ENCODE results near the gene TMEM94.
A peak's percentile ranks its signal among the peaks of the same experiment; 100 is the strongest.
"Not testable (repeated sequence)": the region's sequence is repeated elsewhere in the genome, so short reads cannot be mapped to it uniquely, and the experiment has no call there.

TMEM94 gene

DNA sequence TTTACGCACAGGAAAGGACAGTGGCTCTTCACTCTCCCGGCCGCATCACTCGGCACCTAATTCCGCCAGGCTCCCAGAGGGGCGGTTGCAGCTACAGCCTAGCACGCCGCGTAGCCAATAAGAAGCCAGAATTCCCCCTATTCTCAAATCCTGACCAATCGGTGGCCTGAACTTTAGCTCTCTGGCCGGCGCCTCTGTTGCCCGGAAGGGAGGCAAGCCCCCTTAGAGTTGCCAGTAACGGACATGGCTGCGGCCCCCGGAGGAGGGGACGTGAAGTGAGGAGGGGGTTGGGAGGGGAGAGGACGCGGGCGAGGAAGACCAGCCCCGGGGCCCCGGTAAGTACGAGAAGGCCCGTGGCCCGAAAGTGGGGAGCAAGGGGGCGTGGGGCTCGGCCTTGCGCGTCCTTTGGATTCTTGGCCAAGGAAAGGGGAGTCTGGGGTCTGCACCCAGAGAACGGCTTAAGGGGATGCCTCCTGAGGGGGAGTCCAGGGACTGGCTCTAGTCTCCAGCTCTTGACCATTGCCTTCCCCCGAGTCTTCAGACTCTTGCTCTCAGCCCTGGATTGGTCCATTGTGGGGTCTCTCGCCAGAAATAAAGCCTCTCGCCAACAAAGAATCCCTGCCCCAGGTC lies at the start of gene TMEM94:
TSS of gene TMEM94 (plus strand) at position 219 of the 630 bp plus-strand sequence. CDS start 15,271 bp downstream, outside the sequence.
- peak; percentile 90 for DNase-seq

DNA sequence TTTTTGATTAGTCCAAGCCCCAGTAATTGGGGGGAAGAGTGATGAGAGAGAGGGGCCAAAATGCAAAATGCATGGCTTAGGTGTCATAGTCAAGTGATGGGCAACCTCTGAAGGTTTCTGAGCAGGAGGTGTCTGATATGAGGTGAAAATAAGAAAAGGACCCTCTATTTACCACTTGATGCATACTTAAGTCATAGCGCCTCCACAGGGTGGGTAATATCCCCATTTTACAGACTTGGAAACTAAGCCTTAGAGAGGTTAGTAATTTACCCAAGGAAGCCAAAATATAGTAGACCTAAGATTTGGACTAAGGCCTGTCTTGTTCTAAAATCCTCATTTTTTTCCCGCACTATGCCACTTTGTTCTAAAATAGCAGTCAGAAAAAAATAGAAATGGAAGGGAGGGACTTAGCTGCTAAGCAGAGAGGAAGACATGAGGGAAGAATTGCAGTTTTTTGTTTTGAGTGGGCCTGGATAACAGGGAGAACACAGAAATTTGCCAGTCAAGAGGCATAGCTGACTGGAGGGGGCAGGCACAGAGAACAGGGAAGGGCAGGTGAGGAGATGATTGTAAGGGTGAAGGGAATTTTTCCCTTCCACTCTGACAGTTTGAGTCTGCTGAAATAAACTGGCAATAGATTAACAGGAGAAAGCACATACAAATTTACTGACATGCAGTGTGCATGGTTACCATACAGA lies 48.6 kb upstream of the TMEM94 start:
- no peak for DNase-seq

DNA sequence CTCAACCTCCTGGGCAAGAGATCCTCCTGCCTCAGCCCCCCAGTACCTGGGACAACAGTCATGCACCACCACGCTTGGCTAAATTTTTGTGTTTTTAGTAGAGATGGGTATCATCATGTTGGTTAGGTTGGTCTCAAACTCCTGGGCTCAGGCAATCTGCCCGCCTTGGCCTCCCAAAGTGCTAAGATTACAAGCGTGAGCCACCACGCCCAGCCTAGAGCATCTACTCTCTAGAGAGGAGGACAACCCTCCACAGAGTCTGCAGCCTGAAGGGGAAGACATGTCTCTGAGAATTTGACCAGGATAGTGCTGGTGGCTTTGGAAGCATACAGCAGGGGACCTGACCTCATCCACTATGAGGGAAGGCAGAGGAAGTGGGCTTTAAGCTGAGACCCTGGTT lies 46.3 kb upstream of the TMEM94 start:
- no peak for DNase-seq

DNA sequence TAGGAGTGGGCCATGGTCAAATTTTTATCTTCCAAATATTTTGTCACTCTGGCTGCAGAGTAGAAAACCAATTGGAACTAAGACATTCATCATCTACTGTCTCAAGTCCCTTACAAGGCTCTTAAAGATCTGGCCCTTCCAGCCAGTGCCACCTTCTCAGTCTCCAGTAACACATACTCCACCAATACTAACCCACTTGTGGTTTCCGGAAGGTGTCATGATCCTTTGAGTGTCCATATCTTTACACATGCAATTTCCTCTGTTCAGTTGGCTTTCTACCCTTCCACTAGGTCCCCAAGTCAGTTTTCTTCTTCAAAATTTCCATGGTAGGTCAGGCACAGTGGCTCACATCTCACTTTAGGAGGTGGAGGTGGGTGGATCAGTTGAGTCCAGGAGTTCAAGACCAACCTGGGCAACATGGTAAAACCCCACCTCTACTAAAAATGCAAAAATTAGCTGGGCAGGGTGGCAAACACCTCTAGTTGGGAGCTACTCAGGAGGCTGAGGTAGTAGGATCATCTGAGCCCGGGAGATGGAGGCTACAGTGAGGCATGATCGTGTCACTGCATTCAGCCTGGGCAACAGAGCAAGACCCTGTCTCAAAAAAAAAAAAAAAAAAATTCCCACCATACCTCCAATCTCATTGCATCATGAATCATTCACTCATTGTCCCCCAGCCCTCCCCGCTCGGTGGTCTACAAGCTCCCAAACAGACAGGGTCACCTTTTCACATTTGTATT lies 44.9 kb upstream of the TMEM94 start:
- no peak for DNase-seq

DNA sequence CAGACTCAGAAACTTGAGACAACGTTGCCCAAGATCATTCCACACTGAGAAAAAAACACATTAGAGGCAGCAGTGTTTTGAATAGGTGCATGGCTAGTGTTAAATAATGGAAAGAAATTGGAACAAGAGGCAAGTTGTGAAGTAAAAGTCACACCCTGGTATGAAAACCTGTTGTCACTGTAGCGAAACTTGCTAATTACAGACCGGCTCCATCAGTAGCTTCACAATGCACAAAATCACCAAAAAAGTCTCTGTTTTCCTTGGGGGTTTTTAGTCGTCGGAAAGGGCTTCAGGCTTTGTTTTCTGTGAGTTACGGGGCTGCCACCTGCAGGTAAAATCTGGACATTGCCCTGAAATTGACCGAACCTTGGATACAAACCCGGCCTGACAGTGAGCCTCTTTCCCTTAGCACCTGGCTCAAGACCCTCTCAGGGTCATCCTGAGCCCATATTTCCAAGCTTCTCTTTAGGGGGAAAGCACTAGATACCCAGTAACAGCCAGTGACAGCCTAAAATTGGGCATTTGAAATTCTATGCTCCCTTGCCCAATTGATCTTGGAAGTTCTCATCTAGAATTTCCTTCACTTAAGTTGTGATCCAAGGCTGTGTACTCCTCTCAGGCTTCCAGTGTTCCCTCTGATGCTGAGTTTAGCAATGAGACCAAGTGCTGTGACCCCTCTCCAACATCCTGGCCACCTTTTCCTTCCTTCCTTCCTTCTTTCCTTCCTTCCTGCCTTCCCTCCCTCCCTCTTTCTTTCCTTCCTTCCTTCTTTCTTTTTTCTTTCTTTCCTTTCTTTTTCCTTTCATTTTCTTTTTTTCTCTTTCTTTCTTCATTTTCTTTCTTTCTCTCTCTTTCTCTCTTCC lies 43.7 kb upstream of the TMEM94 start:
- DNase-seq: peak; percentile 63

DNA sequence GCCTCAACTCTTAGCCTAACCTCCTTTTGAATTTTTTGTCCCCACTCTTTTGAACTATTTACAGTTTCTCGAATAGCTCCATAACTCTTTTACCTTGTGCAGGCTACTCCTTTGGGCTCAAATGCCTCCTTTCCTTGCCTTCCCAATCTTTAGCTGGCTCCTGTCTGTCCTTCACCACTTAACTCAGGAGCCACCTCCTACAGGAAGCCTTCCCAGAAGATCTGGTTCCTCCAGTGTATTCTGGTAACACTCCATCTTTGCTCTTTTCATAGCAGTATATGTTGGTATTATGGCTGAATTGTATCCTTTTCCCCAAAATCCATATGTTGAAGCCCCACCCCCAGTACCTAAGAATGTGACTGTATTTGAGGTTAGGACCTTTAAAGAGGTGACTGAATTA lies 41.9 kb upstream of the TMEM94 start:
- DNase-seq: no peak

DNA sequence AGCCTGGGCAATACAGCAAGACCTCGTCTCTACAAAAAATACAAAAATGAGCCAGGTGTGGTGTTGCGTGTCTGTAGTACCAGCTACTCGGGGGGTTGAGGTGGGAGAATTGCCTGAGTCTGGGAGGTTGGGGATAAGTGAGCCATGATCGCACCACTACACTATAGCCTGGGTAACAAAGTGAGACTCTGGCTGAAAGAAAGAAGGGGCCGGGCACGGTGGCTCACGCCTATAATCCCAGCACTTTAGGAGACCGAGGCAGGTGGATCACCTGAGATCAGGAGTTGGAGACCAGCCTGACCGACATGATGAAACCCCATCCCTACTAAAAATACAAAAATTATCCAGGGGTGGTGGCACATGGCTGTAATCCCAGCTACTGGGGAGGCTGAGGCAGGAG lies 40.4 kb upstream of the TMEM94 start:
- DNase-seq: no peak

DNA sequence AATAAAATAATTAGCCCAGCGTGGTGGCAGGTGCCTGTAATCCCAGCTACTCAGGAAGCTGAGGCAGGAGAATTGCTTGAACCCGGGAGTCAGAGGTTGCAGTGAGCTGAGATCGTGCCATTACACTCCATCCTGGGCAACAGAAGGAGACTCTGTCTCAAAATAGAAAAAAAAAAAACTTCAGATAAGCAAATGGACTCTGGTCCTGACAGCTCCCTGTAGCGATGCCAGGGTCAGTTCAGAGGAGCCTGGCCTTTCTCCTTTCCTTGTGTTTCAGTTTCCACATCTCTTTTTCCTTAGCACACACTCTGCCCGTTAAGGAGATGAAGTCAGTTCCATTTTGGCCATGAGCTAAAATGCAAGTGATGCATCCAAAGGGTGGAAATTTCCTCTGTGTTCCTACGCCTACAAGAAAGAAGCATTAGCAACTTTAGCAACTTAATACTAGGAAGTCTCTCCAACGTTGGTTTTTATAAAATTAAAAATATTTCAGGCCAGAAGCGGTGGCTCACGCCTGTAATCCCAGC lies 39.3 kb upstream of the TMEM94 start:
- no peak for DNase-seq

DNA sequence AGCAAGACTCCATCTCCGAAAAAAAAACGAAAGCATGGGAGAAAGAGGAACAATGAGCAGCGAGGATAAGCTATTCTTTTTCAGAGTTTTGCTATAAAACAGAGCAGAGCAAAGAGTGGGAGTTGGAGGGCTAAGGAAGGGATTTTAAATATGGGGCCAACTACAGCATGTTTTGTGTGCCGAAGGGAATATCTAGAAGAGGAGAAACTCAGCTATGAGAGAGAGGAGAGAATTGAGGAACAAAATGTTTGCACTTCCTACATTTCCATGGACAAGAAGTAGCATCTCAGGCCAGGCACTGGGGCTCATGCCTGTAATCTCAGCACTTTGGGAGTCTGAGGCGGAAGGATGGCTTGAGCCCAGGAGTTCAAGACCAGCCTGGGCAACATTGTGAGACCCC lies 37.9 kb upstream of the TMEM94 start:
- no peak for DNase-seq

DNA sequence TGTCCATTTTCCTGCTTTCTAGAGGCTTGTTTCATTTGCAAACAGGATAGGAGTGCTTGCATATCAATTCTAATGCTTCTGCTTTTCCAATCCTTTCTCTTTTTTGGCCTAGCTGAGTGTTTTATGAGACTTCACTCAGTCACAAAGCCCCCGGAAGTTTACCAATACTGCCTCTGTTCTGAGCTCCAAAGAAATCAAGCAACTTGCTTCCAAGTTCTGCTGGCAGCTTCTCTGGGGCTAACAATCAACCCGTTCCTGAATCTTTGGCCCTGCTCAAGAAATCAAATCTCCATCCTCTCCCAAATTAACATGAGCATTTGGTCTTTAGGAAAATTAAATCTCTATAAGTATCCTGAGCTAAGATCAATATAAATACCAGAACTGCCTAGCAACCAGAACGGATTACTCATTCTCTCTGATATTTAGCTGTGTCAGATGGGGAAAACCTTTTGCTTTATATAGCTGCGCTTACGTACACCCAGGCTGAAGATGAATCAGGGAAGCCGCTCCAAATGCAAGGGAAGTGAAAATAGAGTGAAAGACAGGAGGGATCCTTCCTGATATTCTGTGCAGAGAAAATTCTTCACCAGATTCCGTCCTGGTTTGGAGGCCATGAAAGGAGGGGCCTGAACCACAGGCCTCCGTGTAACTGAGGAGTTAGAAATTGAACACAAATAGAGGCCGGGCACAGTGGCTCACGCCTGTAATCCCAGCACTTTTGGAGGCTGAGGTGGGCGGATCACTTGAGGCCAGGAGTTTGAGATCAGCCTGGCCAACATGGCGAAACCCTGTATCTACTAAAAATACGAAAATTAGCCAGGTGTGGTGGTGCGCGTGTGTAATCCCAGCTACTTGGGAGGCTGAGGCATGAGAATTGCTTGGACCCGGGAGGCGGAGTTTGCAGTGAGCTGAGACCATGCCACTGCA lies 27.6 kb upstream of the TMEM94 start:
- no peak for DNase-seq

DNA sequence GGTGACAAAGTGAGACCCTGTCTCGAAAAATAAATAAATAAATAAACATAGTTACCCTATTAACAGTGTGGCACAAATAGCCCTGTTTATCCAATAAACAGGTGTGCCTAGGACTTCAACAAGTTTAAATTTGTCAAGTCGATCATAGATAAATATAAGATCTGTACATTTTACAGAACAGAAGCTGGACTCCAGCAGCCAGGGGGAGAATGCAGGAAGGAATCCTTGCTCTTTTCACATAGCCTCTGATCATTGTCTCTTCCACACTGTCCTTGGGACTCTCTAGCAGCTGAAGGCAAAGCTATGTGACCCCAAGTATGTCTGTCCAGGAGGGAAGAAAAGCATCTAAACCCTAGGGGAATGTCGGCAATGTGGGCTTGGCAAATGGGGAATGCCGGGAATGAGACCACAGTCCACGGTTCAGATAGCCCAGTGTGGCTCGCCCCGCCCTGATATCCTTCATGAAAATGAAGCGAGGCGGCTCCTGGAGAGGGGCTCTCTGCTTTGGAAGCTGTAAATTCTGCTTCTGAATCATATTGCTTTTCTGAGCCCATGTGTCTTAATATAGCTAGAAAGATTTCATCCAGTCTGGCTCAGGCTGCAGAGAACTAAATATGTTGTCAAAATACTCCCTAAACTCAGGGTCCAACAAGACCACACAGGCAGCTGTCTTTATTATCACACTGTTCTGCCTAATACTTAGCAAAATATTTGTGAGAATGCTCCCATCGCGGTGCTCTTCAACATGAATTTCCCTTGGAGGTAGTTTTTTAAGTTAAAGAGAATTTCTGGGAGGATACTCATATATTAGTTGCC lies 26.1 kb upstream of the TMEM94 start:
- DNase-seq: no peak

DNA sequence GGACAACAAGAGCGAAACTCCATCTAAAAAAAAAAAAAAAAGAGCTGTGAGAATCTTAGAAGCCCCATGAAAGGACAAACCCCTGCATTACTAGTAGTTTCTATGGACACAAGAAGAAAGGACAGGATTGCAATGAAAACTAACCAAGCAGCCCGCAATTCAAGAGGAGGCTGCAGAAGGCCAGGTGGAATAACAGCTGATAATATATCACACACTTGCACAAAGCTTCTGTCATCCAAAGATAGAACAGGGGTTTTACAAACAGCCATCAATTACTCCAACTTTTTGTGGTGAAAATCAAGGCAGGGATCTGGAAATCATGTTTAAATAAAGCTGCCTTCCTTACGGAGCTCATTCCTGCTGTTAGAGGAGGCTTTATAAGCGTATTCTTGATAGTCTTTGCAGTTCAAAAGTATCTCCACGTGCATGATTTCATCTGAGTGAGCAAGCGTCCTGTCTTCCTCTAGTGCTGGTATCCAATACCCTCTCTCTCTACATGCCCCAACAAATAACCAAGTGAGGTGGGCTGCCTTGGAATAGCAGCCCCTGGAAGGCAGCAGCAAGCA lies 23.1 kb upstream of the TMEM94 start:
- no peak for DNase-seq

DNA sequence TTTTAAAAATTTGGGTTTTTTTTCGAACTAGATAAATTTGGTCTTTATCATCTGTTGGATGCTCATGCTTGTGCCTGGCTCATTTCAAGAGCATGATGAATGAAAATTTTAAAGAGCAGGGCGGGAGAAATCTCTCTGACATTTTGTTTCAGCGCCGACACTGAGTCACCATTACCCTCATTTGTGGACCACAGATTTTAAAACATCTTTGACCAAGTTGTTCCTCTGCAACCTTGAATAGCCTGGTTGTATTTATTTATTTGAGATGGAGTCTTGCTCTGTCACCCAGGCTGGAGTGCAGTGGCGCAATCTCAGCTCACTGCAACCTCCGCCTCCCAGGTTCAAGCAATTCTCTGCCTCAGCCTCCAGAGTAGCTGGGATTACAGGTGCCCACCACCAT lies 22.0 kb upstream of the TMEM94 start:
- not testable (repeated sequence) for DNase-seq

DNA sequence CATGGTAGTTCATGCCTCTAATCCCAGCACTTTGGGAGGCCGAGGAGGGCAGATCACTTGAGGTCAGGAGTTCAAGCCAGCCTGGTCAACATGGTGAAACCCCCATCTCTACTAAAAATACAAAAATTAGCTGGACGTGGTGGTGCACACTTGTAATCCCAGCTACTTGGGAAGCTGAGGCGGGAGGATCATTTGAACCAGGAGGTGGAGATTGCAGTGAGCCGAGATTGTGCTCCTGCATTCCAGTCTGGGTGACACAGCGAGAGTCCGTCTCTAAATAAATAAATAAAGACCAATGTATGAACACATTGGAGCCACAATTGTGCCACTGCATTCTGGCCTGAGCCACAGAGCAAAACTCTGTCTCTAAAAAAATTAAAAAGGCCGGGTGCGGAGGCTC lies 19.0 kb upstream of the TMEM94 start:
- not testable (repeated sequence) for DNase-seq

DNA sequence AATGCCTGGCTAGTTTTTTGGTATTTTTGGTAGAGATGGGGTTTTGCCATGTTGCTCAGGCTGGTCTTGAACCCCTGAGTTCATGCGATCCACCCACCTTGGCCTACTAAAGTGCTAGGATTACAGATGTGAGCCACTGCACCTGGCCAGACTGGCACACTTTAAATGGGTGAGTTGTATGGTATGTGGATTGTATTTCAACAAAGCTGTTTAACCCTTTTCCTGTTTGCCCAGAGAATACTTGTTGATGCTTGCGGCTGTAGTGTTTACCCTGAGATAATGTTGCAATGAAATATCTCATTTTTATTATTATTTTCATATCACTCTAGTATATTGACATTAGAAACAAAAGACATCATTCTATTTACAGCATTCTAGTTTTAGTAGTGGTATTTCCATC lies 17.1 kb upstream of the TMEM94 start:
- DNase-seq: no peak

DNA sequence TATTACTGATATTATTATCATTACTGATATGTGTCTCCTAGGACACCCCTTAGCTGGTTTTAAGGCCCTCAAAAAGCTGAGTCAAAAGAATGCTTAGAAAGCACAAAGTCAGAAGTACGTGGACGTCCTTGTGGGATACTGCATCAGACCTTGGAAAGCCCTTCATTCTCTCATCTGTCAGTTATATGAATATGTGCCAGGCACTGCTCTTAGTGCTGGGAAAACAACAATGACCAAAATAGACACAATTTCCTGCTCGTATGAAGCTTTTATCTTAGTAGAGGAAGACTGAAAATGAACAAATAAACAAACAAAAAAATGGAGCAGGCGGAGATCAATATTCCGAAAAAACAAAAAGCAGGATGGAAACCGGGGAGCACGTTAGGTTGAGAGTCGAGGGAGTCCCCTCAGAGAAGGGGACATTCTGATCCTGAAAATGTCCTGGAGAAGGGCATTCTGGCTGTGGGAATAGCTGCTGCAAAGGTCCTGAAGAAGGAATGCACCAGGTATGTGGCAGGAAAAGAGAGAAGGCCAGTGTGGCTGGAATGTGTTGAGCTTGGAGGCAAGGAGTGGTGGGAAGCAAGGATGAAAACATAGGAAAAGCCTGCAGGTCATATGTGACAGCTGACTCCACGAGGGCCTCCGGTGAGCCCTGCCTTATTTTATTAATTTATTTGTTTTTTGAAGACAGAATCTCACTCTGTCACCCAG lies 15.5 kb upstream of the TMEM94 start:
- DNase-seq: no peak

DNA sequence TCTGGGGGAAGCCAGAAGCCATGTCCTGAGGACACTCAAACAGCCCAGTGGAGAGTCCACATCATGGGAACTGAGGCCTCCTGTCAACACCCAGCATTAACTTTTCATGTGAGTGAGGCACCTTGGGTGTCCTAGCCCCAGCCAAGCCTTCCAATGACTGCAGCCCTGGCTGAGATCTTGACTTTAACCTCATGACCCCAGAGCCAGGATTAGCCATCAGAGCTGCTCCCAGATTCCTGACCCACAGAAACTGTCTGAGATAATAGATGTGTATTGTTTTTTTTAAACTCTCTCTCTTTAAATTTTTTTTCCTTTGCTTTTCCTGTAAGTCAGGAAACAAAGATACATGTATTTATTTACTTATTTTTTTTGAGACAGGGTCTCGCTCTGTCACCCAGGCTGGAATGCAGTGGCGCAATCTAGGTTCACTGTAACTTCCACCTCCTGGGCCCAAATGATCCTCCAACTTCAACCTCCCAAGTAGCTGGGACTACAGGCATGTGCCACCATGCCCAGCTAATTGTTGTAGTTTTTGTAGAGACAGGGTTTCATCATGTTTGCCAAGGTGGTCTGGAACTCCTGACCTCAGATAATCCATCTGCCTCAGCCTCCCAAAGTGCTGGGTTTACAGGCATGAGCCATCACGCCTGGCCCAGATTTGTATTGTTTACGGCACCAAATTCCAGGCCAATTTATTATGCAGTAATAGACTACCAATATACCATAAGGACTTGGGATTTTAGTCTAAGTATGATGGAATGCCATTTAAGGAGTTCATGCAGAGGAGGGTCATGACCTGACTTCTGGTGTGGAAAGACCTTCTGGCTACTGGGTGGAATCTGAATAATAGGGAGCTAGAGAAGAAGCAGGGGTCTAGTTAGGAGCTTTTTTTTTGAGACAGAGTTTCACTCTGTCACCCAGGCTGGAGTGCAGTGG lies 14.0 kb upstream of the TMEM94 start:
- DNase-seq: no peak

DNA sequence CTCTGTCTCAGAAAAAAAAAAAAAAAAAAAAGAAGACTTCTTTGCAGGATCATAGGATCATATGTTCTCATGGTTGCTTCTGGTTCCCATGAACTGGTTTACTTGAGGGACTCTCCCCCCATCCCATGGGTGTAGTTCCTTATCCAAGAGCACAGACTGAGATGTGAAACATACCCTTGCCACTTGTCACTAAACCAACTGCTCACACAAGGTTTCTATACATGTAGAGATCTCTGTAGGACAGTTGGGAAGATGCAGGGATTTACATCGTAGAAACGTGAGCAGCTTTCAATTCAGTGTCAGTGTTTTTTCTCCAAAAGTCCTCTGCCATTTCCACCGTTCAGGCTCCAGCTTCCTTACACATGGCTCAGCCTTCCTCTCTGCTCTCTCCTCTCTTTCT lies 11.1 kb upstream of the TMEM94 start:
- no peak for DNase-seq

DNA sequence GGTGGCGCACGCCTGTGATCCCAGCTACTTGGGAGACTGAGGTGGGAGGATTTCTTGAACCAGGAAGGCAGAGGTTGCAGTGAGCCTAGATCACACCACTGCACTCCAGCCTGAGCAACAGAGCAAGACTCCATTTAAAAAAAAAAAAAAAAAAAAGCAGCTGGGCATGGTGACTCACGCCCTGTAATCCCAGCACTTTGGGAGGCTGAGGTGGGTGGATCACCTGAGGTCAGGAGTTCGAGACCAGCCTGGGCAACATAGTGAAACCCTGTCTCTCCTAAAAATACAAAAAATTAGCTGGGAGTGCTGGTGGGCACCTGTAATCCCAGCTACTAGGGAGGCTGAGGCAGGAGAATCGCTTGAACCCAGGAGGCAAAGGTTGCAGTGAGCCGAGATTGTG lies 10.5 kb upstream of the TMEM94 start:
- DNase-seq: not testable (repeated sequence)
